HG03378 (cell line): ENCODE measurements around the gene MACROH2A2.

Experiments used
- ATAC-seq: cut with Tn5 transposase; IDR thresholded peaks from one replicate; pipeline ENCODE4 v1.9.1; 2021; ENCODE audit warnings: mild to moderate bottlenecking, moderate library complexity; ENCODE audit not compliant: unreplicated experiment

MACROH2A2 gene

DNA sequence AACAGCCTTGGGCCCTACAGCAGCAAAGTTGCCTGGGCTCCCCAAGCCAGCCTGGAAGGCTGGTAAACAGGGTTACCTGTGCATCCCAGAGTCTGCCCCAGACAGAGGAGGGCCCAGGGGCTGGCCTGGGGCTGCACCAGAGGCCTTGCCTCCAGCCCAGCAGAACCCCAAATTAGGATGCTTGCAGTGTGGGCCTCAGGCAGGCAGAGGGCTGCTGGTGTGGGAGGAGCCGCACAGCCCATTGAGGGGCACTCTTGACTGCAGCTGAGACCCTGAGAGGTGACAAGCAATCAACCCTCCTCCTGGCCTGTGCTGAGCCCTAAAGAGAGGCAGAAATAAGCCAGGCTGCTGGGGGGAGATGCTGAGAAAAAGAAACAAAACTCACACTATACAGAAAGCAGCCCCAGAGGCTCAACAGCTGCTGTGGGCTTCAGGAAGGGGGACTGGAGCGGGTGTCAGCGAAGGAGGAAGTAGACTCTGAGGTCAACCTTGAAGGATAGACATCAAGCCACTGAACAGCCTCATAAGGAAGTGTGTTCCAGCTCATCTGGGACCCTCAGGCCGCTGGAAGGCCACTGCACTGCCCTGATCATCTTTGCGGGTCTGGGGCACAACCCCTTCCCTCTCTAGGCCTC, 73.4 kb downstream of the MACROH2A2 start:
- ATAC-seq: no peak

DNA sequence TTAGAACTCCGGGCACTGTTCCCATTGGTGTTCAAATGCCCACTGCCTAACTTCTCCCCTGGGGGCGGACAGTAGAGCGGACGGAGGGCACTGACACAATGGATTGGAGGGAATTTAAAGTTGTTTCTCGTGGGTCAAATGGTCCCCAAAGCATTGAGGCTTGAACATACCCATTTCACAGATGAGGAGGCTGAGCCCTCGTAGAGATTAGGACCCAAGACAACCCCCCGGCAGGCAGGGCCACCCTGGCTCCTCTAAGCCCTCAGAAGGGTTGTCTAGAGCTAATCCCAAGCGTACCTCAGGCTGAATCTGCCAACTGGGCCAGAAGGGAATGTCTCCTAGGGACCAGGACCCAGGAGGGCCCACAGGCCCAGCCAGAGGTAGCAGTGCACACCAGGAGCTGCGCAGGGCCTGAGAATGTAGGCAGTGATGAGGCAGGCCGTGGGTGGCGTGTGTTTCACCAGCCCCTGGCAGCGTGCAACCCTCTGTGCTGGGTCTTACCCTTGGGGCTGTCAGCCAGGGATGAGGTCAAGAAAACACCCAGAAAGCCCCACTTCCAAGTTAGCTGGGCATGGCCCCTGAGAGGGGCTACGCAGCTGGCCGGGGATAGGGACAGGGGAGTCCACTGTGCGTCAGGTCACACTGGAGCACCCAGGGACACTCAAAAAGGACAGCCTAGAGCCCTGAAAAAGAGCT, 74.2 kb downstream of the MACROH2A2 start:
- no peak for ATAC-seq

DNA sequence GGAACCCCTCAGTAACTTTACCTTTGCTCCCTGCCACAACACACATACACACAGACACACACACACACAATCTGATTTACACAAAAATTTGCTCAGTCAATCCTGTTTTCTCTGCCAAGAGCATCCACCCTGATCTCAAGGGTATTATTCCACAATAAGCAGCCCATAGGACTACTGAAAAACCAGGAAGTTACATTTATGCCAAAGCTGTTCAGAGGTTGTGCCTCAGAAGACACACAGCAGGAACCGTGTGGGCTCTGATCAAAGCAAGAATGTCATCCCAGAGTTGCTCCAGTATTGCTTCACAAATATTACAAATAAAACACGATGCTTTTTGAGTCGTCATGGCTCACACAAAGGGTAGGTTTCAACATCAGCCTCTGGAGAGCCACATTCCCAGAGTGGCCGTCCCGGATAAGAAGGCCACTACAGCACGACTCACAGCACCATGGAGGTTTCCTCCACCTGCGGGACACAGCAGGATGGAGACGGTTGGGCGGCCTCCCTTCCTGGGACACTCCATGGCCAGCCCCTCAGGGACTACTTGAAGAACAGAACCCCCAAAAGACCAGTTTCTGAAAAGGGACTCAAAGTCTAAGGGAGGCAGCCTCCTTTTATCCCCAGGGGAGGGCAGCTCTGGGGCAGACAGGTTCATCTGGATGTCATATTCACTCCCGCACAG, 78.4 kb downstream of the MACROH2A2 start:
- ATAC-seq: no peak

- no peak for ATAC-seq
These were observed 78.9 kb downstream of the MACROH2A2 start for GRCh38 chr10:70131560-70131937.

GRCh38 chr10:70132098-70133029, 79.7 kb downstream of the MACROH2A2 start, which contains the start of gene AIFM2:
AIFM2 (minus strand) TSS chr10:70132825; CDS start chr10:70124084, 8,741 bp downstream.
- peak; percentile 48 for ATAC-seq

DNA sequence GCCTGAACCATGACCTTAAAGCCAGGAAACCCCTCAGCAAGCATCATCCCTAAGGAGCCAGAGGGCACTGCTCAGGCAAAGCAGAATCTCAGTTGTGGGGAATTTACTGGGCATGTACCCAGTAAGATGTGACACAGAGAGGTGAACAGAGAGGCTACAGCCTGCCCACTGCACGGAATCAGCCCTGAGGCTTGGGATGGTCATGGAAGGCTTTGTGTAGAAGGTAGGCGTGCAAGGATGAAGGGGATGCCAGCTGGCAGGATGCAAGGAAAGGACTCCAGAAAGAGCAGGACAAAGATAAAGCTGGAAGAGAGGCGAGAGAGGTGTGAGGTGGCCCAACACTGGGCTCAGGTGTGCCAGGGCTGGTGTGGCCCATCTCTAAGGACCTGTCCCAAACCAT, 82.4 kb downstream of the MACROH2A2 start:
- no peak for ATAC-seq

DNA sequence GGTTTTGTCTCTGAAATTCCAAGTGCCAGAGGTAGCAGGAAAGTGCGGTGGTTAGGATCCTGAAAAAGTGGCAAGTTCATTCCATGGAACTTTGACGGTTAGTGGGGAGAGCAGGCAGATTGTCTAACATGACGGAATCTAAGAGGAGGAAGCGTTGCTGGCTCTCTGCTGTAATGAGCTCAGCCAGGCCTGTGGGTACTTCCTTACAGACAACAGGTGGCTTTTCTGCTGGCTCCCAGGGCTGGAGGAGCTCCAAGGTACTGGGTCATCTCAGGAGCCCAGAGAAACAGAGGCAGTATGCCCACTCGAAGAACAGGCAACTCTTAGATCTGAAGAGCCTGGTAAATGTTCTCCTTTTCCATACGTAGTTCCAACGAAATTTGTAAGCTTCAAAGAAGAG, 83.0 kb downstream of the MACROH2A2 start:
- no peak for ATAC-seq

GRCh38 chr10:70137135-70137534, 84.5 kb downstream of the MACROH2A2 start:
- no peak for ATAC-seq

DNA sequence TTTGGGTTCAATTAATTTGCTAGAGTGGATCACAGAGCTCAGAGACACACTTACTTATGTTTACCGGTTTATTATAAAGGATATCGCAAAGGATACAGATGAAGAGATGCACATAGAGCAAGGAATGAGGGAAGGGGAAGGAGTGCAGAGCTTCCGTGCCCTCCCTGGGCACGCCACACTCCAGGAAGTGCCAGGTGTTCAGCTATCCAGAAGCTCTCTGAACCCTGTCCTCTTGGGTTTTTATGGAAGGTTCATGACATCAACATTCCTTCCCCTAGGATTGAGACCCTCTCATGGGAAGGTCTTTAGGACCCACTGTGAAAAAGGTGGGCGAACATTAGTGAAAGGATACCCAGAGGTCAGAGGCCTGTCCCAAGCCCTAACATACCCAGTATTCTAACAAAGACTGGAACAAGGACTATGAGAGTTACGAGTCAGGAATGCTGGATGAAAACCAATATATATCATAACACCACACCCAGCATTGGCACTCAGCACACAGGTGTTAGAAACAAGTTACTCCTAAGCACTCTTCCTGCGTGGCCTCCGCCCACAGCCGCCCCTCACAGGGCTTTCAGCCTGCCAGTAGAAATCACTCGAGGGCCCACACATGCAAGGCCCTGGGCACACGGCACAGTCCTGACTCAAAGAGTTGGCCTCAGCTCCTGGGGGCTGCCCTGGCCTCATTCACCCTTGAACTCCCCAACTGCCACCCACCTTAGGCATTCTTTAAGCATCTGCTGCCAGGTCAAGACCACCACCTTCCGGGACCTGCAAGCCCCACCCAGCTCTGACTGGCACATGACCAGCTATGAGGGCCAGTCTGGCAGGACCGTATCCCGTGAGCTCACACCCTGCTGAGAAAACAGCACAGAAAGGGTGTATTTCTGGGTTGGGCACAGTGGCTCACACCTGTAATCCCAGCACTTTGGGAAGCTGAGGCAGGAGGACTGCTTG, 85.6 kb downstream of the MACROH2A2 start:
- no peak for ATAC-seq

- ATAC-seq: no peak
These were observed 86.7 kb downstream of the MACROH2A2 start for GRCh38 chr10:70139151-70139996.

DNA sequence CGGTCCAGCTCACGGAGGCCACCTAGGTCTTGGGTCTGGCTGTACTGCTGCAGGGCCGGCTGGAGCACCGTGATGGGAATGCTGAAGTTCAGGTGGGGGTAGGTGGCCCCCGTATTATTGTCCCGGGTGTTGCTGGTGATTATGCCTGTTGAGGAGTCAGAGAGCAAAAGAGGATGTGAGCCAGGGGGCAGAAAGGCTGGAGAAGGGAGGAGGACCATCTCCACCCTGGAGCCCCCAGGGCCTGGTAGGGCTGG, 87.3 kb downstream of the MACROH2A2 start:
- no peak for ATAC-seq

DNA sequence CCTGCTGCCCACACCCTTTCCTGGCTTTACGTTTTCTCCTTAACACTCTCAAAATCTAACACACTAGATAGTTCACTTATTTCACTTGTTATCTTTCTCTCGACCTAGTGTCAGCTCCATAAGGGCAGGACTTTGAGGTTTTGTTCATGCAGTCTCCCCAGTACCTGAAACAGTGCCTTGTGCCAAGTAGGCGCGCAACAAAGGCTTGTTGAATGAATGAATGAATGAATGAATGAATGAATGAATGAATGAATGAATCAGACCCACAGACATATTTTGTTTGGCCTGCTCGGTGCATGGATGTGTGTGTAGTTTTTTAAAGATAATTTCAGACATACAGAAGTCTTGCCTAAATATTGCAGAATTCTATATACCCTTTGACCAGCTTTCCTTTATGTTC, 87.7 kb downstream of the MACROH2A2 start:
- ATAC-seq: no peak

GRCh38 chr10:70142555-70142954, 89.9 kb downstream of the MACROH2A2 start:
- ATAC-seq: no peak

DNA sequence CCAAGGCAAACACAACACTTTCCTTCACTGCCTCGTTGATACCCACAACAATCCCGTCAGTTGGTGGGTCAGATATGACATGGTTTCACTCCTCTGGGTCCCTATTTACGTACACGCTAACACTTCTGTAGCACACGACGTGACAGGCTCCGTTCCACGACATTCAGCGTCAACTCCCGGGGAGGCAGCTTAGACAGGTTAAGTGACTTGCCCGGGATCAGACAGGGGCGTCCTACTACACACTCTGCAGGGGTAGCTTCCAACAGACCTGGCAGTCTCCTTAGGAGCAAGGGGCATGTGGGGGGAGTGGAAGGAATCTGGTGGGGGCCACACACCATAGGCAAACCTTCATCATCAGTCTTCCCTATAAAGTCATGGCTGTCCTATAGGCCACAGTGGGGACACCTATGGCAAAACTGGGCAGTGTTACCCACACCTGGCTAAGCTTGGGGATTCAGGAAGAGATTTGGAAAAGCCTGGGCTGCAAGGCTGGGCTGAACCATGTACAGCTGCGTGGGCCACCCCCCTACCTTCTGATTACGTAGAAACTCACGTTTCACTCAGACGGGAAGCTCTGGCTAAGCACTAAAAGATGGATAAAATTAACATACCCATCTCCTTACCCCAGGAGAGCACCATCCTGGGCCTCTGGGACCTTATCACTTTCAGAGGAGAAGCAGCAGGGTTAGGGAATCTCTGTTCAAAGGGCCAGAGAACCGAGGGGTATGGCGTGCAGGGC, 91.9 kb downstream of the MACROH2A2 start:
- no peak for ATAC-seq

GRCh38 chr10:70145166-70145665, 92.6 kb downstream of the MACROH2A2 start:
- no peak for ATAC-seq

DNA sequence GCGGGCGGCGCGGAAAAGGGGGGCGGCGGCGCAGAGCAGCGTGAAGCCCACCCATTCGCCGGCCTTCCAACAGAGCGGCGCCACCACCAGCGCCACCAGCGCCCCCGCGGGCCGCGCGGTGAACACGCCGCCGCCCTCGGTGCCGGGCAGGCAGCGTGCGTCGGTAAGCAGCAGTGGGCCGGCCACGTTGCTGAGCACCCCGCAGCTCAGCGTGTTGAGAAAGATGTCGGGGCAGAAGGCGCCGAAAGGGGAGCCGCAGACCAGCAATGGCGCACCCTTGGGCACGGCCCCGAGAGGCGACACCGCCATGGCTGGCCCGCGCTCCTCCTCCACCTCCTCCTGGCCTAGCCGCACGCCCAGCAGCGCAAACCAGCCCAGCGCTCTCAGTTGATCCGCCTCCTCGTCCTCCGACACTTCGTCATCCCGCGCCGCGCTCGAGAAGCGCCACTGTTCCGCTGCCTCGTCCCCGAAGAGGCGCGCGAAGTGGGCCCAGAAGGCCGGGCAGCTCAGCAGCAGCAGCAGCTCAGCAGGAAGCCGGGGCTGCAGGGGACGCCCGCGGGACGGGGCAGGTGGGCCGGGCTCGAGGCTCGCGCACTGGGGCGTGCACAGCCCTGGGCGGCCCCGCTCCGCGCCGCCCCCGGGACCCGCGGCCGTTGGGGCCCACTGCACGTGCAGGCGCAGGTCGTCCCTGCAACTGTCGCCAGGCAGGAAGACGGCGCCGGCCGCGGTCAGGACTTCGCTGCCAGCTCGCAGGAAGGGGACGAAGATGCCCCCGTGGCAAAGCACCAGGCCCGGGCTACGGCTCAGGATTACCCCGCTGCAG, 93.2 kb downstream of the MACROH2A2 start:
- ATAC-seq: peak; percentile 35

GRCh38 chr10:70146489-70147258, 94.0 kb downstream of the MACROH2A2 start, which contains the start of gene TYSND1:
TYSND1 (minus strand) TSS chr10:70146700; CDS start chr10:70146586, 114 bp downstream.
- ATAC-seq: peak; percentile 91
